ENCODE data around the gene BRD1.

BRD1 gene

DNA sequence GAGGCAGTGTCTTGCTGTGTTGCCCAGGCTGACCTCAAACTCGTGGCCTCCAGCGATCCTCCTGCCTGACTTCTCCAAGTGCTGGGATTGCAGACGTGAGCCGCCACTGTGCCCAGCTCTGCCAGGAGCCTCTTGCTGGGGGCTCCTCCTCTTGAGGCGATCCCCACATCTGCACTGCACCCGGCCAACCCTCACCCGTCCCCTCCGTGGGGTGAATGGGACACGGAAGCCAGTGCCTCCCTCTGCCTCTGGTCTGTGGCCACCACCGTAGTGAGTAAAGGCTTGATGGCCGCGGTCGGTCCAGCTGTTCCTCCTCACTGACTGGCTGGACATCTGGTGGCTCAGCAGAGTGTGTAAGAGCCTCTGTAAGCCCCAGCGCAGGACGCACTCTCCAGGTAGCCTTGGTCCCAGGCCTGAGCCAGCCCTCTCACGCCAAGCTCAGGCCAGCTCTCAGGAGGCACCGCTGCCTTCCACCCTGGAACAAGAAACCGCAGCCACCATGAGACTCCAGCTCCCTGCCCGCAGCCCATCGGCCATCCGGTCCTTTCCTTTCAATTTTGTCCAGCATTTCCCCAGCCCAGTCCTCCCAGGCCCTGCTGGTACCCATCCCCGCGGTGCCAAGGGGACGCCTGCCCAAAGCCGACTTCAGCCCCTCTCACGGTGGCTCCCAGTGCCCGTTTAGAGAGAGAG lies 100.3 kb downstream of the BRD1 start:
- DNase-seq (ENCODE audit: low read depth), result no peak

DNA sequence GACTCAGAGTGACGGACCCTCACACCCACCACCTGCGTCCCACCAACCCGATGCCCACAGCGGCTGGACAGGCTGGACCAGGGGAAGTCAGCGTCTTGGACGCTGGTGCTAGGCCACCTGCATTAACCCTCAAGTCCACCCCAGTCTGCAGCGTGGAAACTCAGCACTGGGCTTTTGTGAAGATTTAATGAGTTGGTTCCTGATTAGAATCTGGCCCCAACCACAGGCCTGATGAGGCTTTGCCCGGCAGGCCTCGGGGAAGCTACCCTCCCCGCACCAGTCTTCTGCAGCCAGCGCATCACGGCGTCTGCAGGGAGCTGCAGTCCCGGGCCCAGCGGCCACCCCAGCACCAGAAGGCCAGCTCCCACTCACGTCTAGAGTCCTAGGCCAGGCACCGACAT lies 101.0 kb downstream of the BRD1 start:
- DNase-seq (ENCODE audit: low read depth), result no peak

DNA sequence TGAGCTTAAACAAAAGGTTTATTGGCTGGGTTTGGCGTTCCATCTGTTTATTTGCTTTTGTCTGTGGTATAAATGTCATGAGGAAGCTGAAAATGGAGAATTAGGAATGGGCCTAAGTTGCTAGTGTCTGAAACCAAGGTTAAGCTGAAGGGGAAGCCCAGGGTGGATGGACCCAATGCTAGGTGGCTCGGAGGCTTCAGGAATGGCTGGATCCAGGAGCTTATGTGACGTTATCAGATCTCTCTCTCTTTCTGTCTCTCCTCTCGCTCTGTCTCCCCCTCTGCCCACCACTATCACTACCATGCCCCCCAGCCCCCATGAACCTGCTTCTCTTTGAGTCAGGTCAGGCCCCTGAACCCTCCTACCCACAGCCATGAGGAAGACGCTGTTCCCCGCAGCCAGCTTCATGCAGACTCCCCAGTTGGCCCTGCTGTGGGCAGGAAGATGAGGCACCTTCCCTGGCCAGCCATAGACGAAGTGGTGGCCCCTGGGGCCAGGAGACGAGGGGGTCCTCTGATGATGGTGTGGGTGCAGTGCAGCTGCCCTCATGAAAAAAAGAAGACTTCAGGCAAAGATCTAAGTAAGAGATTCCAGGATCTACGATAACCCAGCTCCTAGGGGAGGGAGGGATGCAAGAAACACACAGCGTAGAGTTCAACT lies 101.5 kb downstream of the BRD1 start:
- DNase-seq (ENCODE audit: low read depth), result no peak

DNA sequence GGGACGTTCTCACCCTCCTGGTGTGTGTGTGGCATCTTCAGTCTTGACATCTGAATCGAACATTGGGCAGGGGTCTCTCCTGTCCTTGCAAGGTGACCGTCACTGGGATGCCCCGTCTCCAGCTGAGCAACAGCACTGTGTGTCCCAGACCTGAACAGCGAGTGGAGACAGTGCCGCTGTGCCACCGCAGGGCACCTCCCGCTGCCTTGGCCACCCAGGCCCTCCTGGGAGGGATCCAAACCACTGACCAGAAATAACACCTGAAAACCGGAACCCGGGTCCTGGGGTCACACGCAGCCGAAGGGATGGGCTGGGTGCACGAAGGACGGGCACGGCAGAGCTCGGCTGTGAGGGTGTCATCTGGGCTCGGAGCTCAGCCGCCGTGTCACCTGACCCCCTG lies 102.2 kb downstream of the BRD1 start:
- DNase-seq (ENCODE audit: low read depth), result no peak

DNA sequence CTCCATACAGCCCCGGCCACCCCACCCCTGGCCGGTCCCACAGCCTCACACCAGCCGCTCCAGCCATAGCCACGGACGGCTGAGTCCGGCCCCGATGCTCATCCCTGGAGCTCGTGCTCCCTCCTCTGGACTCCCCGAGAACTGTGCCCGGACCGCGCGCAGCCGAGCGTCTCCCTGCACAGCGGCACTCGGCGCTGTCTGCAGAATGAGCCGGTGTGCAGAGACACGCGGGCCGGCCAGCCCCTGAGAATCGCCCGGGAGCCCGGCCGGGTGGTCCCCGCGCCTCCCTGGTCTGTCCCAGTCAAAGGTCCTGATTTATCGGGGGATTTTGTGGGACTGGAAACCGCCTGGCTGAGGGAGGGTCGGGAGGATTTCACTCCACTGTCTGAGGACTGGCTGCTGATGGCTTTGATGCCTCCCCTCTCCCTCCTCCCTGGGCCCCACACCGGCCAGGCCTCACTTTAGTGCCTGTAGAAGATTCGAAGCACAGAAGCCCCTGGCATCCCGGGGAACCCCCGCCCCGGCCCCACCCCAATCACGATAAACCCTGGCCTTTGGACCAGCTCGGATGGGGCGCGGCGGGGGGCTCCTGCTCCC lies 102.7 kb downstream of the BRD1 start:
- peak; percentile 5 for DNase-seq (ENCODE audit: low read depth)

DNA sequence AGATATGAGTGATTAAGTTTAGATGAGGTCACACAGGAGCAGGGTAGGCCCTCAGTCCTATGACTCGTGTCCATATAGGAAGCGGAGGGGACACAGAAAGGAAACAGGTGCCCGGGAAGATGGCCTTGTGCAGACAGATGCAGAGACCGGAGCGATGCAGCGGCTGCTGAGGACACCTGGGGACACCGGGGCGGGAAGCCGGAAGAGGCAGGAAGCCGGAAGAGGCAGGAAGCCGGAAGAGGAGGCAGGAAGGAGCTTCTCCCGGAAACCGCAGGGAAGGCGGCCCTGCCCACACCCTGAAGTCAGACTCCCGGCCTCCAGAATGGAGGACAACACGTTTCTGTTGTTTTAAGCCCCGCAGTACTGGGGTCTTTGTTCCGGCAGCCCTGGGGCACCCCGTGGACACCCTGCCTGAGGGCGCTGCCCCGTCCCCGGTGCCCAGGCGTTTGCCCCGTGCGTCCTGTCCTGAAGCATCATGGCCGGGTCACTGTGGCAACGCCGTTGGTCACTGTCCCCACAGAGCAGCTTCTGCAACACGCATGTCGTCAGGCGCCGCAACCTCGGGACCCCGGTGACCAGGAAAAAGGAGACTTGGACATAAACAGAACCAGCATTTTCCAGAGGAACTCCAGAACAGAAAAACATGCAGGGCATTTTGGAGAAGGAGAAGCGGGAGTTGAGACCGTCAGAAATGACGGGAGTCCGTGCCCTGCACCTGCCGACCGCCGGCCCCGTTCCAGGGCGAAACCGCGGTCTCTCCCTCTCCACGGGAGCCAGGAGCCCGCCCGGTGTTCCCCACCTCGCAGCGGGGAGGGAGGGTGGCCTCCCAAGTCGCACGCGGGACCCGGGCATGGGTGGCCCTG lies 103.4 kb downstream of the BRD1 start:
- no peak for DNase-seq (ENCODE audit: low read depth)

DNA sequence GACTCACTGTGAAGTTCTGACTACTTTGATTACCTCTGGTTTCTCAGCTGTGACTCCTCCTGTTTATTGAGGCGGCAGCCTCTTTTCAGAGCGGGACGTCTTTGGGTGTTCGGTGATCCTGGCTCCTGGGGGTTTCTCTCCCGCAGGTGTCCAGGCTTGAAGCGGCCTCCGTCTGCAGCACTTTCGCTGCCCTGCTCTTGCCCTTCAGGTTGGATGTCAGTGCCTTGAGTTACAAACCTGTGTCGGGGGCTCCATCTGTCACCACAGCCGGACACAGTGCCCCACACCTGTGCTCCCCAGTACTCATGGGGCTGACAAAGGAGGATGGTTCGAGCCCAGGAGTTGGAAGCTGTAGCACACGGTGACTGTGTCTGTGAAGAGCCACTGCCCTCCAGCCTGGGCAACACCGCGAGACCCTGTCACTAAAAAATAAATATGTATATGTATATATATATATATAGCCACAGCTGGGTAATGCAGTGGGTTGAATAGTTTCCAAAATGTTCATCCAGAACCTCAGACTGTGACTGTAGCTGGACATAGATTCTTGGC lies 104.1 kb downstream of the BRD1 start:
- no peak for DNase-seq (ENCODE audit: low read depth)
